ENCODE data around the gene NOSIP.

NOSIP gene

DNA sequence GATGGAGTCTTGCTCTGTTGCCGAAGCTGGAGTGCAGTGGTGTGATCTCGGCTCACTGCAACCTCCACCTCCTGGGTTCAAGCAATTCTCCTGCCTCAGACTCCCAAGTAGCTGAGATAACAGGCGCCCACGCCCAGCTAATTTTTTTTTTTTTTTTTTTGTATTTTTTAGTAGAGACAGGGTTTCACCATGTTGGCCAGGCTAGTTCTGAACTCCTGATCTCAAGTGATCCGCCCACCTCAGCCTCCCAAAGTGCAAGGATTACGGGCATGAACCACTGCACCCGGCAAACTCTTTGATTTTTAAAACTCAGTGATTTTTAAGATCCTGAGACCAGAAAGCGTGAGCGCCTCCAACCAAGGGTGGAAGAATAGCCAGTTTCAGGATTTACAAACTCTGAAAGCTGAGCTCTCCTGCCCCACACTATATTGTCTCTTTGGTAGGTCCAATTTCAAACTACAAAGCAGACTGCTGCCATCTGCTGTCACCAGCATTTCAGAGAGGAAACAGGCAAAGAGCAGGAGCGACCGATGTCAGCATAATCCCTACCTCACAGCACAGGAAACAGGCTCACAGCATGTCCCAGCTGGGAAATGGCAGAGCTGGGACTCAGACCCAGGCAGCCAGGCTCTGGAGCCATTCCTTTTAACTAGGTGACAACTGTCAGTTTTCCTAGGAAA is 9.2 kb downstream of the NOSIP start:
- DNase-seq (ENCODE audit: low read depth), result peak; percentile 23
- TF ChIP-seq, protein P1, sequence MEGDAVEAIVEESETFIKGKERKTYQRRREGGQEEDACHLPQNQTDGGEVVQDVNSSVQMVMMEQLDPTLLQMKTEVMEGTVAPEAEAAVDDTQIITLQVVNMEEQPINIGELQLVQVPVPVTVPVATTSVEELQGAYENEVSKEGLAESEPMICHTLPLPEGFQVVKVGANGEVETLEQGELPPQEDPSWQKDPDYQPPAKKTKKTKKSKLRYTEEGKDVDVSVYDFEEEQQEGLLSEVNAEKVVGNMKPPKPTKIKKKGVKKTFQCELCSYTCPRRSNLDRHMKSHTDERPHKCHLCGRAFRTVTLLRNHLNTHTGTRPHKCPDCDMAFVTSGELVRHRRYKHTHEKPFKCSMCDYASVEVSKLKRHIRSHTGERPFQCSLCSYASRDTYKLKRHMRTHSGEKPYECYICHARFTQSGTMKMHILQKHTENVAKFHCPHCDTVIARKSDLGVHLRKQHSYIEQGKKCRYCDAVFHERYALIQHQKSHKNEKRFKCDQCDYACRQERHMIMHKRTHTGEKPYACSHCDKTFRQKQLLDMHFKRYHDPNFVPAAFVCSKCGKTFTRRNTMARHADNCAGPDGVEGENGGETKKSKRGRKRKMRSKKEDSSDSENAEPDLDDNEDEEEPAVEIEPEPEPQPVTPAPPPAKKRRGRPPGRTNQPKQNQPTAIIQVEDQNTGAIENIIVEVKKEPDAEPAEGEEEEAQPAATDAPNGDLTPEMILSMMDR (IDR thresholded peaks at IDR 0.05; ENCODE audit: insufficient read depth, low read depth, low read length, missing control alignments), result peak; percentile 27
- no peak overlapping the region for H3K4me3 ChIP-seq (ENCODE audit: low read length)

DNA sequence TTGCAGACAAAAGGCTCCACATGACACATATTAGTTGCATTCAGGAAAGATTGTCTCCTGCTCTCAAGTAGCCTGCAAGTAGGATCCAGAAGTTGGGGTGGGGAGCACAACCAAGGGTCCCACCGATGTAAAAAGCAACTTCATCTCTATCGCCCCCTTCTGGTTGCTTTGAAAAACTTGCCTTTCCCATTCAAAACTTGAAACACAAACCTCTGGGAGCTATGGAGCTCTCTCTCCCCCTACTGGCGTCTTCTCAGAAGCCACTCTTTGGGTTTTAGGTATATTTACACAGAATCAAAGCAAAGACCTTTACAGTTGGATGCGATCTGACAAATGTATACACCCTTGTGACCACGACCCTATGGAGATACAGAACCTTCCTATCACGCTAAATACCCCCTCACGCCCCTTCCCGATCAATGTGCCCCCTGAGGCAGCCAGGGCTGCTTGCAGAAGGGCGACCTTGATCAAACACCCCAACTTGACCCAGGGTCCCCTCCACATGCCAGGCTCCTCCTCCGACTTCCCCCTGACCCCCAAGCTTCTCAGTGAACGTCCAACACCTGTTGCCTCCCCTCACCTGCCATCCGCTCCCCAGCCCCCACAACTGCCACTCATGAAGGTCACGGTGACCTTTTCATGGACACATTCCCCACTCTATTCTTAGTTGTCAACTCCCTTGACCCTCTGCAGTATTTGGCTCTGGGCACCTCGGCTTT is 10.1 kb downstream of the NOSIP start:
- H3K4me3 ChIP-seq (ENCODE audit: low read length), result no peak overlapping the region
- DNase-seq (ENCODE audit: low read depth), result peak; percentile 86
- TF ChIP-seq, protein P1 (IDR thresholded peaks at IDR 0.05; ENCODE audit: insufficient read depth, low read depth, low read length, missing control alignments), result peak; percentile 100

DNA sequence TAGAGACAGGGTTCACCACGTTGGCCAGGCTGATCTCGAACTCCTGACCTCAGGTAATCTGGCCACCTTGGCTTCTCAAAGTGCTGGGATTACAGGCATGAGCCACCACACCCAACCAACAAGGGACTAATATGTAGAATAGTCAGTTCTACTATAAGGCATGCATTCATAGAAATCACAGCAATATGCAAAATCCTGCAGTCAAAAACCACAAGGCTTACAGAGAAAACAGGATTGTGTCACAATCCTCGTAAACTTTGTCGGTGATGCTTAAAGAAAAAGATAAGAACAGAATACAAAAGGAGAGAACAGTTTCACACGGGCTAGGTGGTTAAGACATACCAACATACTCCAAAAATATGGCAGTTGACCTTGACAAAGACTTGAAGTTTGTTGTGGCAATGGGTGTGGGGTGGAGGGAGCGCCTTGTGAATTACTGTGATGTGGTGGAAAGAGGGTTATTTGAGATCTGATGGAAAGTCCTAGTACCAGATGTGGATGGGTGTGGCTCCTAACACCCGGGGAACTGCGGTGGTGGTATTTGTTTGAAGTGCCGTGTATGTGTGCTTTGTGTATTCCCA is 12.4 kb downstream of the NOSIP start:
- H3K4me3 ChIP-seq (ENCODE audit: low read length), result no peak overlapping the region
- no peak for DNase-seq (ENCODE audit: low read depth)
- TF ChIP-seq, protein P1 (IDR thresholded peaks at IDR 0.05; ENCODE audit: insufficient read depth, low read depth, low read length, missing control alignments), result no peak

DNA sequence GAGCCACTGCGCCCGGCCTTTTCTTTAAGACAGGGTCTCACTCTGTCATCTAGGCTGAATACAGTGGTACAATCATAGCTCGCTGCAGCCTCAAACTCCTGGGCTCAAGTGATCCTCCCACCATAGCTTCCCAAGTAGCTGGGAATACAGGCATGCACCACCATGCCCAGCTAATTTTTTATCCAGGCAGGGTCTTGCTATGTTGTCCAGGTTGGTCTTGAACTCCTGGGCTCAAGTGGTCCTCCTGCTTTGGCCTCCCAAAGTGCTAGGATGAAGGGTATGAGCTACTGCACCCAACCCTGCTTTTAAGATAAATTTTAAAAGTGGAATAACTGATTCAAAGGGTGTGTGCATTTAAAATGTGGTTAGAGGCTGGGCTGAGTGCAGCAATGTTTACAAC is 14.1 kb downstream of the NOSIP start:
- TF ChIP-seq, protein P1 (IDR thresholded peaks at IDR 0.05; ENCODE audit: insufficient read depth, low read depth, low read length, missing control alignments), result no peak
- H3K4me3 ChIP-seq (ENCODE audit: low read length), result no peak overlapping the region
- DNase-seq (ENCODE audit: low read depth), result no peak

DNA sequence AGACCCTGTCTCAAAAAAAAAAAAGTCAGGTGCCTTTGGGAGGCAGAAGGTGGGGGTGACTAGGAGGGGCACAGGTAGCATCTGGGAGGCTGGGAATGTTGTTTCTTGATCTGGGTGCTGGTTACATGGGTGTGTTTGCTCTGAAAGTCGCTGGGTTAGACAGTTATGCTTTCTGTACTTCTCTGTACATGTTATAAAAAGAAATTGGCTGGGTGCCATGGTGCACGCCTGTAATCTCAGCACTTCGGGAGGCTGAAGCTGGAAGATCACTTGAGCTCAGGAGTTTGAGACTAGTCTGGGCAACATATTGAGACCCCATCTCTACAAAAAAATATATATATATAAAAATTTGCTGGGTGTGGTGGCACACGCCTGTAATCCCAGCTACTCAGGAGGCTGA is 15.1 kb downstream of the NOSIP start:
- H3K4me3 ChIP-seq (ENCODE audit: low read length), result no peak overlapping the region
- DNase-seq (ENCODE audit: low read depth), result no peak
- TF ChIP-seq, protein P1 (IDR thresholded peaks at IDR 0.05; ENCODE audit: insufficient read depth, low read depth, low read length, missing control alignments), result no peak

DNA sequence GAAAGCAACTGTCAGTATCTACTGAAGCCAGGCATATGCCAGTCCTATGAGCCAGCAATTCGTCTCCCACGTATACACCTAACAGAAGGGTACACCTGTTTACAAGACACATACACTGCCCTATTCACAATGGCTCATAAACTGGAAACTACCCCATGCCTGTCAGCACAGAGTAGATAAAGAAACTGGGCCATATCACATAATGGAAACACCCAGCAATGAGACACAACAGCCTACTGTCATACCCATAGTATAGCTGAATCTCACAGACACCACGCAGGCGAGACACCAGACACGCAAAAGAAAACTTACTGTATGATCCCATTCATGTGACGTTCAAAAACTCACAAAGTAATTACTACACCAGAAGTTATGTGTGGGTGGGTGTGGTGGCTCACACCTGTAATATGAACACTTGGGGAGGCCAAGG is 15.7 kb downstream of the NOSIP start:
- no peak overlapping the region for H3K4me3 ChIP-seq (ENCODE audit: low read length)
- TF ChIP-seq, protein P1 (IDR thresholded peaks at IDR 0.05; ENCODE audit: insufficient read depth, low read depth, low read length, missing control alignments), result no peak

More for the DNA sequence above, 15.7 kb downstream of the NOSIP start:
- DNase-seq (ENCODE audit: low read depth), result no peak

All from epithelial cell of esophagus (primary cell).